ENCODE results near the gene FERMT1. TPM values are rescaled to one million over a fixed set of nuclear protein-coding genes. Genes with fewer than 3 reads are reported as not detected.
"Not testable (repeated sequence)": the region's sequence is repeated elsewhere in the genome, so short reads cannot be mapped to it uniquely, and the experiment has no call there.

FERMT1 gene
- total RNA-seq, 1 experiment from 2014 or later, result 70.8 TPM

DNA sequence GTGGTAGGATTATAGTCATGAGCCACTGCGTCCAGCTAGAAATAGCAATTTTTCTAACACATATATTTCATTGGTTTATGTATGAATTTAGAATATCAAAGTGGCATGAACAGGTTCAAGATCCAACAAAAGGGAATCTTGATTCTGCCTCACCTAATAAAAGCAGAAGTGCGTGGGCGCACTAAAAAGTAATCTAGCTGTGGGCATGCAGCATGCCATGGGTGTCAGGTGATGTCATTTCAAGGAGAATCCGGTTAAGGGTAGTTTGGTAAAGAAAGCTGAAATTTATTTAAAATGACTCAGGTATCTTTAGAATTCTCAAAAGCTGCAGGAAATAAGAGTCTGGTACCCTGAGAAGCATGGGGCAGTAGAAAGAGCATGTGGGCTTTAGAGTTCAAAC lies 86.6 kb downstream of the FERMT1 start:
- no peaks in the 10 kb centered on the region for H3K9me2 ChIP-seq (replicated peaks; ENCODE audit: low read length)
- no peaks in the 10 kb centered on the region for H3K79me2 ChIP-seq (ENCODE audit: low read length)
- no peak overlapping the region for H3K4me3 ChIP-seq (ENCODE audit: low read length)
- intact Hi-C loops (cut with micrococcal nuclease), result no loop called here
- no TSS peak for BruUV-seq (replicated peaks)
- no peaks in the 10 kb centered on the region for H3K4me1 ChIP-seq (ENCODE audit: insufficient read depth, low read length)
- no peak overlapping the region for H3K9ac ChIP-seq (ENCODE audit: low read length)
- H3K27ac ChIP-seq (ENCODE audit: low read length), result no peak overlapping the region
- TF ChIP-seq EZH2phosphoT487 (IDR thresholded peaks at IDR 0.05; ENCODE audit: borderline replicate concordance, low read length) (no peak), EZH2 (IDR thresholded peaks at IDR 0.05; ENCODE audit: low read length, unreplicated experiment) (no peak)
- TF ChIP-seq, protein P1, sequence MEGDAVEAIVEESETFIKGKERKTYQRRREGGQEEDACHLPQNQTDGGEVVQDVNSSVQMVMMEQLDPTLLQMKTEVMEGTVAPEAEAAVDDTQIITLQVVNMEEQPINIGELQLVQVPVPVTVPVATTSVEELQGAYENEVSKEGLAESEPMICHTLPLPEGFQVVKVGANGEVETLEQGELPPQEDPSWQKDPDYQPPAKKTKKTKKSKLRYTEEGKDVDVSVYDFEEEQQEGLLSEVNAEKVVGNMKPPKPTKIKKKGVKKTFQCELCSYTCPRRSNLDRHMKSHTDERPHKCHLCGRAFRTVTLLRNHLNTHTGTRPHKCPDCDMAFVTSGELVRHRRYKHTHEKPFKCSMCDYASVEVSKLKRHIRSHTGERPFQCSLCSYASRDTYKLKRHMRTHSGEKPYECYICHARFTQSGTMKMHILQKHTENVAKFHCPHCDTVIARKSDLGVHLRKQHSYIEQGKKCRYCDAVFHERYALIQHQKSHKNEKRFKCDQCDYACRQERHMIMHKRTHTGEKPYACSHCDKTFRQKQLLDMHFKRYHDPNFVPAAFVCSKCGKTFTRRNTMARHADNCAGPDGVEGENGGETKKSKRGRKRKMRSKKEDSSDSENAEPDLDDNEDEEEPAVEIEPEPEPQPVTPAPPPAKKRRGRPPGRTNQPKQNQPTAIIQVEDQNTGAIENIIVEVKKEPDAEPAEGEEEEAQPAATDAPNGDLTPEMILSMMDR (conservative IDR thresholded peaks at IDR 0.05; ENCODE audit: low read depth, low read length), result no peak
- ATAC-seq (no peak), DNase-seq (no peak)
- H3K4me2 ChIP-seq (ENCODE audit: low read length), result no peak overlapping the region
- H3K36me3 ChIP-seq (ENCODE audit: low read depth, low read length), result peaks cover 57% of the 10 kb centered on the region
- no peaks in the 10 kb centered on the region for H3K27me3 ChIP-seq (ENCODE audit: low read length)
- no peaks in the 10 kb centered on the region for H3F3A ChIP-seq (ENCODE audit: low read length, unreplicated experiment)
- no peaks in the 10 kb centered on the region for H3K9me3 ChIP-seq (ENCODE audit: low read length)
- ChIA-PET POLR2A (ENCODE audit: unreplicated experiment) (no interaction called here), CTCF (no interaction called here)
- H2AFZ ChIP-seq (ENCODE audit: low read length), result no peak overlapping the region
- no peaks in the 10 kb centered on the region for H4K20me1 ChIP-seq (ENCODE audit: low read length)

DNA sequence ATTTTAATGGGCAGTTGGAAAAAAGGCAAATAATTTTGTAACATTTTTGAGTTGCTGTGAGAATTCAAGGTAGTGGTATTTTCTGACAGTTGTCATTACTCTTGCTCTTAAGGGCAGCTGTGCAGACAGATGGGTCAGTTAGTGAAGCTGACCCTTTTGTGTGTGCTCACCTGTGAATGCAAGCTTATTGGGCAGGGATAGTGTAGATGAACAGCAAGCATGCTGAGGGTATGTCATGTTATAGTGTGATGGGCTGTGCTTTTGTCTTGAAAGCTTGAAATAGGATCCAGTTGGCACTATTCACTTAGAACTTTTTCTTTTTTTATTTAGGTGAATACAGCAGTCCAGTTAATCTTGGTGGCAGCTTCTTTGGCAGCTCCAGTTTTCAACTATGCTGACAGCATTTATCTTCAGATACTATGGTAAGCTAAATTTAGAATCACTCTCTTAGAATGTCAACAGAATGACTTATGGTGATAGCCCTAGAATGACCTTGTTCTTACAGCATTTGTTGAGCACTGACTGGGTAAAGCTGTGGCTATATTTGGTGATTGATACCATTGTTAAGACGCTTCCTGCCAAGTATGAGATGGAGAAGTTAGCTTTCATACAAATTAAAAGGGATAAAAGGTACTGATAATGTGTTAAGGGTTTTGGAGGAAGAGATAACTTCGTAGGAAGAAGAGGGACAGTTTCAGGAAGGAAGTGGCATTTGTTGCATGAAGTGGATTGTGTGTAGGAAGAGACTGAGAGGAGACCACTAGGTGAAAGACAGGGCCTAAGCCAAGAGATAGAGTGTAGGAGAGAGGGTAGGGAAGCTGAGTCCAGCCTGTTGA lies 88.5 kb downstream of the FERMT1 start:
- H3K27me3 ChIP-seq (ENCODE audit: low read length), result no peaks in the 10 kb centered on the region
- H3K27ac ChIP-seq (ENCODE audit: low read length), result no peak overlapping the region
- H3K36me3 ChIP-seq (ENCODE audit: low read depth, low read length), result peaks cover 46% of the 10 kb centered on the region
- intact Hi-C loops (cut with micrococcal nuclease), result no loop called here
- H2AFZ ChIP-seq (ENCODE audit: low read length), result no peak overlapping the region
- no peaks in the 10 kb centered on the region for H3K9me2 ChIP-seq (replicated peaks; ENCODE audit: low read length)
- BruUV-seq (replicated peaks), result no TSS peak
- no peaks in the 10 kb centered on the region for H3F3A ChIP-seq (ENCODE audit: low read length, unreplicated experiment)
- no peak overlapping the region for H3K4me2 ChIP-seq (ENCODE audit: low read length)
- DNase-seq, result no peak
- no peak overlapping the region for H3K9ac ChIP-seq (ENCODE audit: low read length)
- no peaks in the 10 kb centered on the region for H4K20me1 ChIP-seq (ENCODE audit: low read length)
- peaks cover 5% of the 10 kb centered on the region for H3K4me1 ChIP-seq (ENCODE audit: insufficient read depth, low read length)
- no peaks in the 10 kb centered on the region for H3K79me2 ChIP-seq (ENCODE audit: low read length)
- CTCF ChIA-PET, result no interaction called here
- POLR2A ChIA-PET (ENCODE audit: unreplicated experiment), result no interaction called here
- ATAC-seq, result no peak
- TF ChIP-seq EZH2 (IDR thresholded peaks at IDR 0.05; ENCODE audit: low read length, unreplicated experiment), result no peak
- no peak for TF ChIP-seq EZH2phosphoT487 (IDR thresholded peaks at IDR 0.05; ENCODE audit: borderline replicate concordance, low read length)
- TF ChIP-seq, protein P1 (conservative IDR thresholded peaks at IDR 0.05; ENCODE audit: low read depth, low read length), result no peak
- no peak overlapping the region for H3K4me3 ChIP-seq (ENCODE audit: low read length)
- H3K9me3 ChIP-seq (ENCODE audit: low read length), result no peaks in the 10 kb centered on the region

DNA sequence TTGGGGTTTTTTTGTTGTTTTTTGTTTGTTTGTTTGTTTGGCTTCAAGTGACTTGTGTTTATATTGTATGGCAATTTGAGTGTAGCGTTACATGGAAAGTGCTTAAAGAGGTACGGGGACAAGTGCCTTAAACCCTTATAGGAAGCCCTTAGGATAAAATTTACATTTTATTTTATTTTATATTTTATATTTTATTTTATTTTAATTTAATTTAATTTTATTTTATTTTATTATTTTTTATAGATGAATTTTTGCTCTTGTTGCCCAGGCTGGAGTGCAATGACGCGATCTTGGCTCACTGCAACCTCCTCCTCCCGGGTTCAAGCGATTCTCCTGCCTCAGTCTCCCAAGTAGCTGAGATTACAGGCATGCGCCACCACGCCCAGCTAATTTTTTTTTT lies 89.9 kb downstream of the FERMT1 start:
- DNase-seq; H3K9me3 ChIP-seq (ENCODE audit: low read length); H3K9ac ChIP-seq (ENCODE audit: low read length); H3K4me2 ChIP-seq (ENCODE audit: low read length); intact Hi-C loops (cut with micrococcal nuclease); H3K27me3 ChIP-seq (ENCODE audit: low read length); H4K20me1 ChIP-seq (ENCODE audit: low read length); H3K4me3 ChIP-seq (ENCODE audit: low read length); BruUV-seq (replicated peaks); POLR2A ChIA-PET (ENCODE audit: unreplicated experiment); H3K27ac ChIP-seq (ENCODE audit: low read length); CTCF ChIA-PET; H2AFZ ChIP-seq (ENCODE audit: low read length); H3F3A ChIP-seq (ENCODE audit: low read length, unreplicated experiment); ATAC-seq; H3K9me2 ChIP-seq (replicated peaks; ENCODE audit: low read length); H3K79me2 ChIP-seq (ENCODE audit: low read length): not testable (repeated sequence)
- Histone ChIP-seq H3K4me1 (ENCODE audit: insufficient read depth, low read length) (peaks cover 14% of the 10 kb centered on the region), H3K36me3 (ENCODE audit: low read depth, low read length) (peaks cover 40% of the 10 kb centered on the region)

Measured in PC-3 (cell line).